GM12878 (cell line): ENCODE results near the gene ARL14.

Experiments used
- BHLHE40 ChIP-seq, 2 experiments: fragments of 450-650 bp in 1 of 2; IDR thresholded peaks; 2 replicates each; pipeline ENCODE4 v1.6.1; 2011 to 2017; ENCODE audit warnings: low read depth in 2 of 2, borderline replicate concordance in 1 of 2, improper control_type of control experiment in 1 of 2, low read length in 1 of 2, mild to moderate bottlenecking in 1 of 2
- EZH2 ChIP-seq: IDR thresholded peaks from 2 replicates; pipeline ENCODE4 v1.6.1; 2012; ENCODE audit warnings: low read depth, mild to moderate bottlenecking, control low read depth, inconsistent platforms, low read length, borderline replicate concordance; ENCODE audit not compliant: control insufficient read depth
- FOXM1 ChIP-seq: IDR thresholded peaks from 2 replicates; pipeline ENCODE4 v1.6.1; 2012; ENCODE audit warnings: low read depth, mild to moderate bottlenecking, inconsistent platforms, low read length, moderate library complexity
- NRF1 ChIP-seq: conservative IDR thresholded peaks from 2 replicates; pipeline ENCODE4 v1.6.1; 2011; ENCODE audit warnings: mild to moderate bottlenecking, low read depth, low read length, improper control_type of control experiment
- PML ChIP-seq: IDR thresholded peaks from 2 replicates; pipeline ENCODE4 v1.6.1; 2012; ENCODE audit warnings: low read length, inconsistent platforms
- POLR2A ChIP-seq: IDR thresholded peaks from 2 replicates; pipeline ENCODE4 v1.6.1; 2011; ENCODE audit warnings: low read depth, mild to moderate bottlenecking, low read length
- POLR2AphosphoS5 ChIP-seq: IDR thresholded peaks from 2 replicates; pipeline ENCODE4 v1.6.1; 2011; ENCODE audit warnings: mild to moderate bottlenecking, low read length, inconsistent platforms
- RELA ChIP-seq: fragments of 450-650 bp; IDR thresholded peaks from 2 replicates; pipeline ENCODE4 v1.8.0; 2014; ENCODE audit warnings: borderline replicate concordance; ENCODE audit not compliant: partially characterized antibody
- TAF1 ChIP-seq: IDR thresholded peaks from 2 replicates; pipeline ENCODE4 v1.6.1; 2011; ENCODE audit warnings: mild to moderate bottlenecking, low read depth, low read length, borderline replicate concordance
- TF ChIP-seq, protein P1 (sequence below): IDR thresholded peaks from 2 replicates; pipeline ENCODE4 v1.6.1; 2012; ENCODE audit warnings: low read depth, low read length, improper control_type of control experiment
- TF ChIP-seq, protein P2 (sequence below): fragments of 450-650 bp; IDR thresholded peaks from 2 replicates; pipeline ENCODE4 v1.6.1; 2017; ENCODE audit warnings: mild to moderate bottlenecking
- TF ChIP-seq, protein P3 (sequence below): IDR thresholded peaks from 2 replicates; pipeline ENCODE4 v1.6.1; 2012; ENCODE audit warnings: mild to moderate bottlenecking, low read depth, low read length
- TF ChIP-seq, protein P4 (sequence below): IDR thresholded peaks from 2 replicates; pipeline ENCODE4 v1.6.1; 2011; ENCODE audit warnings: borderline replicate concordance, low read depth, mild to moderate bottlenecking, moderate library complexity, mixed read lengths, low read length; ENCODE audit not compliant: insufficient read depth; ENCODE audit errors: extremely low read length
- TF ChIP-seq, protein P5 (sequence below), 3 experiments: IDR thresholded peaks in 2 of 3; conservative IDR thresholded peaks in 1 of 3; 2 replicates each; pipeline ENCODE4 v1.5.1; 2011; ENCODE audit warnings: low read depth in 3 of 3, low read length in 3 of 3, mild to moderate bottlenecking in 3 of 3, control low read depth in 2 of 3, moderate library complexity in 2 of 3, inconsistent platforms in 1 of 3, mixed read lengths in 1 of 3; ENCODE audit not compliant: control insufficient read depth in 2 of 3, insufficient read depth in 1 of 3; ENCODE audit errors: extremely low read depth in 1 of 3

DNA sequence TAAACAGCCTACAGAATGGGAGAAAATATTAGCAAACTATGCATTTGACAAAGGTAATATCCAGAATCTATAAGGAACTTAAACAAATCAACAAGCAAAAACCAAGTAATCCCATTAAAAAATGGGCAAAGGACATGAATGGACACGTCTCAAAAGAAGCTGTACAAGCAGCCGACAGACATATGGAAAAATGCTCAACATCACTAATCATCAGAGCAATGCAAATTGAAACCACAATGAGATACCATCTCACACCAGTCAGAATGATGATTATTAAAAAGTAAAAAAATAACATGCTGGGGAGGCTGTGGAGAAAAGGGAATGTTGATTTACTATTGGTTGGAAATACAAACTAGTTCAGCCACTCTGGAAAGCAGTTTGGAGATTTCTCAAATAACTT, 48.4 kb downstream of the ARL14 start:
- TF ChIP-seq POLR2AphosphoS5 = no peak
- TF ChIP-seq, protein P1, sequence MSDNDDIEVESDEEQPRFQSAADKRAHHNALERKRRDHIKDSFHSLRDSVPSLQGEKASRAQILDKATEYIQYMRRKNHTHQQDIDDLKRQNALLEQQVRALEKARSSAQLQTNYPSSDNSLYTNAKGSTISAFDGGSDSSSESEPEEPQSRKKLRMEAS = no peak
- TF ChIP-seq, protein P2, sequence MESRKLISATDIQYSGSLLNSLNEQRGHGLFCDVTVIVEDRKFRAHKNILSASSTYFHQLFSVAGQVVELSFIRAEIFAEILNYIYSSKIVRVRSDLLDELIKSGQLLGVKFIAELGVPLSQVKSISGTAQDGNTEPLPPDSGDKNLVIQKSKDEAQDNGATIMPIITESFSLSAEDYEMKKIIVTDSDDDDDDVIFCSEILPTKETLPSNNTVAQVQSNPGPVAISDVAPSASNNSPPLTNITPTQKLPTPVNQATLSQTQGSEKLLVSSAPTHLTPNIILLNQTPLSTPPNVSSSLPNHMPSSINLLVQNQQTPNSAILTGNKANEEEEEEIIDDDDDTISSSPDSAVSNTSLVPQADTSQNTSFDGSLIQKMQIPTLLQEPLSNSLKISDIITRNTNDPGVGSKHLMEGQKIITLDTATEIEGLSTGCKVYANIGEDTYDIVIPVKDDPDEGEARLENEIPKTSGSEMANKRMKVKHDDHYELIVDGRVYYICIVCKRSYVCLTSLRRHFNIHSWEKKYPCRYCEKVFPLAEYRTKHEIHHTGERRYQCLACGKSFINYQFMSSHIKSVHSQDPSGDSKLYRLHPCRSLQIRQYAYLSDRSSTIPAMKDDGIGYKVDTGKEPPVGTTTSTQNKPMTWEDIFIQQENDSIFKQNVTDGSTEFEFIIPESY = no peak
- TF ChIP-seq TAF1 = no peak
- TF ChIP-seq, protein P3, sequence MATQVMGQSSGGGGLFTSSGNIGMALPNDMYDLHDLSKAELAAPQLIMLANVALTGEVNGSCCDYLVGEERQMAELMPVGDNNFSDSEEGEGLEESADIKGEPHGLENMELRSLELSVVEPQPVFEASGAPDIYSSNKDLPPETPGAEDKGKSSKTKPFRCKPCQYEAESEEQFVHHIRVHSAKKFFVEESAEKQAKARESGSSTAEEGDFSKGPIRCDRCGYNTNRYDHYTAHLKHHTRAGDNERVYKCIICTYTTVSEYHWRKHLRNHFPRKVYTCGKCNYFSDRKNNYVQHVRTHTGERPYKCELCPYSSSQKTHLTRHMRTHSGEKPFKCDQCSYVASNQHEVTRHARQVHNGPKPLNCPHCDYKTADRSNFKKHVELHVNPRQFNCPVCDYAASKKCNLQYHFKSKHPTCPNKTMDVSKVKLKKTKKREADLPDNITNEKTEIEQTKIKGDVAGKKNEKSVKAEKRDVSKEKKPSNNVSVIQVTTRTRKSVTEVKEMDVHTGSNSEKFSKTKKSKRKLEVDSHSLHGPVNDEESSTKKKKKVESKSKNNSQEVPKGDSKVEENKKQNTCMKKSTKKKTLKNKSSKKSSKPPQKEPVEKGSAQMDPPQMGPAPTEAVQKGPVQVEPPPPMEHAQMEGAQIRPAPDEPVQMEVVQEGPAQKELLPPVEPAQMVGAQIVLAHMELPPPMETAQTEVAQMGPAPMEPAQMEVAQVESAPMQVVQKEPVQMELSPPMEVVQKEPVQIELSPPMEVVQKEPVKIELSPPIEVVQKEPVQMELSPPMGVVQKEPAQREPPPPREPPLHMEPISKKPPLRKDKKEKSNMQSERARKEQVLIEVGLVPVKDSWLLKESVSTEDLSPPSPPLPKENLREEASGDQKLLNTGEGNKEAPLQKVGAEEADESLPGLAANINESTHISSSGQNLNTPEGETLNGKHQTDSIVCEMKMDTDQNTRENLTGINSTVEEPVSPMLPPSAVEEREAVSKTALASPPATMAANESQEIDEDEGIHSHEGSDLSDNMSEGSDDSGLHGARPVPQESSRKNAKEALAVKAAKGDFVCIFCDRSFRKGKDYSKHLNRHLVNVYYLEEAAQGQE = no peak
- no peak for TF ChIP-seq BHLHE40 (IDR thresholded peaks at IDR 0.05; ENCODE audit: borderline replicate concordance in 1 of 2, low read depth in 2 of 2, low read length in 1 of 2)
- no peak for TF ChIP-seq FOXM1
- TF ChIP-seq, protein P4, sequence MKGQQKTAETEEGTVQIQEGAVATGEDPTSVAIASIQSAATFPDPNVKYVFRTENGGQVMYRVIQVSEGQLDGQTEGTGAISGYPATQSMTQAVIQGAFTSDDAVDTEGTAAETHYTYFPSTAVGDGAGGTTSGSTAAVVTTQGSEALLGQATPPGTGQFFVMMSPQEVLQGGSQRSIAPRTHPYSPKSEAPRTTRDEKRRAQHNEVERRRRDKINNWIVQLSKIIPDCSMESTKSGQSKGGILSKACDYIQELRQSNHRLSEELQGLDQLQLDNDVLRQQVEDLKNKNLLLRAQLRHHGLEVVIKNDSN = no peak
- no peak for TF ChIP-seq NRF1
- TF ChIP-seq EZH2 = no peak
- TF ChIP-seq, protein P5, sequence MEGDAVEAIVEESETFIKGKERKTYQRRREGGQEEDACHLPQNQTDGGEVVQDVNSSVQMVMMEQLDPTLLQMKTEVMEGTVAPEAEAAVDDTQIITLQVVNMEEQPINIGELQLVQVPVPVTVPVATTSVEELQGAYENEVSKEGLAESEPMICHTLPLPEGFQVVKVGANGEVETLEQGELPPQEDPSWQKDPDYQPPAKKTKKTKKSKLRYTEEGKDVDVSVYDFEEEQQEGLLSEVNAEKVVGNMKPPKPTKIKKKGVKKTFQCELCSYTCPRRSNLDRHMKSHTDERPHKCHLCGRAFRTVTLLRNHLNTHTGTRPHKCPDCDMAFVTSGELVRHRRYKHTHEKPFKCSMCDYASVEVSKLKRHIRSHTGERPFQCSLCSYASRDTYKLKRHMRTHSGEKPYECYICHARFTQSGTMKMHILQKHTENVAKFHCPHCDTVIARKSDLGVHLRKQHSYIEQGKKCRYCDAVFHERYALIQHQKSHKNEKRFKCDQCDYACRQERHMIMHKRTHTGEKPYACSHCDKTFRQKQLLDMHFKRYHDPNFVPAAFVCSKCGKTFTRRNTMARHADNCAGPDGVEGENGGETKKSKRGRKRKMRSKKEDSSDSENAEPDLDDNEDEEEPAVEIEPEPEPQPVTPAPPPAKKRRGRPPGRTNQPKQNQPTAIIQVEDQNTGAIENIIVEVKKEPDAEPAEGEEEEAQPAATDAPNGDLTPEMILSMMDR (IDR thresholded peaks at IDR 0.05 in 2 of 3, conservative IDR thresholded peaks at IDR 0.05 in 1 of 3; ENCODE audit: control insufficient read depth in 2 of 3, extremely low read depth in 1 of 3, insufficient read depth in 1 of 3, low read depth in 3 of 3, low read length in 3 of 3) = no peak
- TF ChIP-seq POLR2A = no peak
- TF ChIP-seq RELA = no peak
- no peak for TF ChIP-seq PML
